Muscle of arm (tissue), 12 donors: Measurements from ENCODE around the gene TMEM141. TPM values are rescaled to one million over a fixed set of nuclear protein-coding genes. Genes with fewer than 3 reads are reported as not detected.

Experiments
- DNase-seq: peaks from one replicate; pipeline ENCODE4 v3.0.0-alpha.2; 2013
- polyA plus RNA-seq, 12 donors: library from polyadenylated mRNA; unstranded; fragments of 120-200 nt; gene quantifications; one replicate each; pipeline ENCODE4 v1.2.1, GENCODE V29; 2013; ENCODE audit not compliant: insufficient read length in 12 of 12

Gene TMEM141
- polyA plus RNA-seq, 12 donors = 26.7 to 128 (median 30.8) TPM; not detected in 1

DNA sequence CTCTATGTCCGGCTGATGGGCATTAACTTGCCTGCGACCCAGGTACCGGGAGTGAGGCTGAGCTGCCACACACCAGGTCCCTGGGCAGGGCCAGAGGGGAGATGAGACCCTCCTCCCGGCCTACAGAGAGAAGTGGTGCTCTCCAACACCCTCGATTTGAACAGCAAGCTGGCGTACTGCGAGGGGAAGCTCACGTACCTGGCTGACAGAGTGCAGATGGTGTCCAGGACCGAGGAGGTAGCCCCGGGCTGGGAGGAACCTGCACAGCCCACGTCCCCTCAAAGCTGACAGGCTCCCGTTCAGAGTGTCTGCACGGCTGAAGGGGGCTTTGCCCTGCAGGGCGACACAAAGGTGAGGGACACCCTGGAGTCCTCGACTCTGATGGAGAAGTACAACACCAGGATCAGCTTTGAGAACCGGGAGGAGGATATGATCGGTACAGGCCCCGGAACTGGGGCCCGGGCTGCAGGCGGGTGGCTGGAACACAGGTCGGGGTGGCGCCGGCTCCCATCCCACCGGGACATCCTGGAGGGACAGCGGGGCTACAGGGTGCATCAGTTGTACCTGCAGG, 15.6 kb downstream of the TMEM141 start:
- no peak for DNase-seq

DNA sequence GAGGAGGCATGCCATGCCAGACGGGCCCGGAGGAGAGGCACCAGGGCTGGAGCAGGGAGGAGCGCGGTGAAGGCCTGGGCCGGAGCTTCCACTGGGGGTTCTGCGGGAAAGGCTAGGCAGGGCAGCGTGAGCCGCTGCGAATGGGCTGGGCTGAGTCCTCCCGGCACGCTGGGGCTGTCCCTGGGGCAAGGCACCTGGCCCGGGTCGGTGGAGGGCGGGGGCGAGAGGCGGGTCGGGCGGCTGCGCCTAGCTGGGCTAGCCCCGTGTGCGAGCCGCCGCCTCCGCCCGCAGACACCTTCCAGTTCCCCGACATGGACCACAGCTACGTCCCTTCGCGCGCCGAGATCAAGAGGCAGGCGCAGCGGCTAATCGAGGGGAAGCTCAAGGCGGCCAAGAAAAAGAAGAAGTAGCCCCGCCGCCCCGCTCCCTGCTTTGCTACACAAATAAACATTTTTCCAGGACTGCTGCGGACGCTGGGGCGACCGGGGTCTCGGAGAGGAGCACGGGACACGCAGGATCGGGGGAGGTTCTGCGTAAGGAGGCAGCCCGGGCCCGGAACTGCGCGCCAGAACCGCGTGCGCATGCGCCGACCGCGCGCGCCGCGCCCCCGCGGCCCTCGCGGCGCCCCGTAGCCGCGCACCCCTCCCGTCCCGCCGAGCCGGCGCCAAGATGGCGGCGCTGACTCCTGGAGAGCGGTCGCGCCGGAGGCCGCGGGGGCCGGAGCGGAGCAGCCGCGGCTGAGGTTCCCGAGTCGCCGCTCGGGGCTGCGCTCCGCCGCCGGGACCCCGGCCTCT, 16.3 kb downstream of the TMEM141 start, which contains the start of gene RABL6:
TSS of gene RABL6 (plus strand) at position 668 of the 794 bp plus-strand sequence. CDS start 249 bp downstream, outside the sequence.
- peak; percentile 81 for DNase-seq

DNA sequence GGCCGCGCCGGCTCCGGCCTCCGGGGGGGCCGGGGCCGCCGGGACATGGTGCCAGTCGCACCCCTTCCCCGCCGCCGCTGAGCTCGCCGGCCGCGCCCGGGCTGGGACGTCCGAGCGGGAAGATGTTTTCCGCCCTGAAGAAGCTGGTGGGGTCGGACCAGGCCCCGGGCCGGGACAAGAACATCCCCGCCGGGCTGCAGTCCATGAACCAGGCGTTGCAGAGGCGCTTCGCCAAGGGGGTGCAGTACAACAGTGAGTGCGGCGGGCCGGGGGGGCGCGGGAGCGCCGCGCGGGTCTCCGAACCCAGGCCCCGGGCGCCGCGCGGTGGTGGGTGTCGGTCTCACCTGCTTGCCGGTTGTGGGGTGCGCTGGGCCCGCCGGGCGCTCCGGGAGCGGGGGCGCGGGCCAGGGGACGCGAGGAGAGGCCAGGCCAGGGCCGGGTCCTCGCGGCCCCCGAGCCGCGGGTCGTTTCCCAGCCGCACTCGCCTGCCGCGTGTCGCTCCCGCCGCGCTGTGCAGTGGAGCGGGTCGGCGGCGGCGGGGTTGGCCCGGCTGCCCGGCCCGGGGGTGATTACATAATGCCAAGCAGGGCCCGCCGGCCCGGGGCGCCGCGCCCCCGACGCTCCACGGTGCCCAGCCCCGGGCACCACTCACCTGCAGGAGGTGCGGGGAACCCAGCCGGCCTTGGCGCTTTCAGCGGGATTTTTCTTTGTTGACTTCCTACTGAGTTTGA, 17.1 kb downstream of the TMEM141 start:
- no peak for DNase-seq

DNA sequence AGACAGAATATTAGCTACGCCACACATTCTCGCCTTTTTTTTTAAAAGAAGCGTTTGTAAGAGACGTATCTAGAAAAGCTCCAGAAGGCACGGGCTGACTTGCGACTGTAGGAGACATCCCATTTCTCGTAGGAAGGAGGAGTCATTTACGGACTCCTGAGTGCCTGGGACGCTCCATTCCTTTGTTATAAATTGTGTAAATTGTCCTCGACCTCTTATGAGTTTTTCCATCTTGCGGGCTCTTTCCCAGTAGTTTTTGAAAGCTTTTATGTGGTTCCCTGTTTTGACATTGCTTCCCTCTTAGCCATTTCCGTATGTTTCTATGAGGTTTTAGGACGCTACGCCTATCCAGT, 17.6 kb downstream of the TMEM141 start:
- DNase-seq = no peak

DNA sequence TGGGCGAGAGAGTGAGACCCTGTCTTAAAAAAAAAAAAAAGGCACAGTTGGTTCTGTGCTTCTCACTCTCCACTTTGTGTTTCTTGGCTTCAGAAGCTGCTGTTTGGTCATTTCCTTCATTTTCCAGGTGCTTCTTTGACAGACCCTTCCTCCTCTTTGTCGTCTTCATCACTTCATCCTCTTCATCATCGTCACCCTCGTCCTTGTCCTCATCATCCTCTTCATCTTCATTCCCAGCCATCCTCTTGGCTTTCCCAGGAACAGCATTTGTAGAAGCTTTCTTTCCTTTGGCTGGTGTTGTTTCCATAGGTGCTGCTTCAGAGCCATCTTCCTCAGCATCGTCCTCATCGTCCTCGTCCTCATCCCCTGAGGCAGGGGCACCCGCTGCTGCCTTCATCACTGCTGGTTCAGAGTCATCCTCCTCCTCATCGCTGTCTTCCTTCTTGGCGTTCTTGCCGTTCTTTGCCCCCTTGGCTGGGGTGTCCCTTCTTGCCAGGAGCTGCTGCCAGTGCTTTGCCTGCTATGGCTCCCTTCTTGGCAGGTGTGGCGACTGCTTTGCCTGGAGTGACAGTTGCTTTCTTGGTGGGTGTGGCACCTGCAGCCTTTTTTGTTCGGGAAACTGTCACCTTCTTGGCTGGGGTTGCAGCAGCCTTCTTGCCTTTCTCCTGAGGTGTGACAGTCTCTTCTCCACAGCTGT, 23.7 kb downstream of the TMEM141 start:
- DNase-seq = no peak

DNA sequence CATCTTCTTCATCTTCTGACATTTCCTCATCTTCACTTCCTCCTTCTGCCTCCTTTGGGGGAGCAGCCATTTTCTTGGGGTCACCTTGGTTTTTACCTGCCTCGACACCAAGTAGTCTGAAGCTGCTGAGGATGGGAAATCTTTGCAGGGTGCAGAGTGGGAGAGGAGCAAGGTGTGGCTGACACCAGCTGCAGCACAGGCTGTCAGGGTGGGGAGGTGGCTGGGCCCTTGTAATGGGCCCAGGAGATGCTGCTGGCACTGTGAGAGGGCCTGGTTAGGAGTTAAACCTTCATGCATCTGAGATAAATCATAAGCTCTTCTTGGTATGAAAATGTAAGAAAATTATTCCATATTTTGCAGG, 24.3 kb downstream of the TMEM141 start:
- no peak for DNase-seq

DNA sequence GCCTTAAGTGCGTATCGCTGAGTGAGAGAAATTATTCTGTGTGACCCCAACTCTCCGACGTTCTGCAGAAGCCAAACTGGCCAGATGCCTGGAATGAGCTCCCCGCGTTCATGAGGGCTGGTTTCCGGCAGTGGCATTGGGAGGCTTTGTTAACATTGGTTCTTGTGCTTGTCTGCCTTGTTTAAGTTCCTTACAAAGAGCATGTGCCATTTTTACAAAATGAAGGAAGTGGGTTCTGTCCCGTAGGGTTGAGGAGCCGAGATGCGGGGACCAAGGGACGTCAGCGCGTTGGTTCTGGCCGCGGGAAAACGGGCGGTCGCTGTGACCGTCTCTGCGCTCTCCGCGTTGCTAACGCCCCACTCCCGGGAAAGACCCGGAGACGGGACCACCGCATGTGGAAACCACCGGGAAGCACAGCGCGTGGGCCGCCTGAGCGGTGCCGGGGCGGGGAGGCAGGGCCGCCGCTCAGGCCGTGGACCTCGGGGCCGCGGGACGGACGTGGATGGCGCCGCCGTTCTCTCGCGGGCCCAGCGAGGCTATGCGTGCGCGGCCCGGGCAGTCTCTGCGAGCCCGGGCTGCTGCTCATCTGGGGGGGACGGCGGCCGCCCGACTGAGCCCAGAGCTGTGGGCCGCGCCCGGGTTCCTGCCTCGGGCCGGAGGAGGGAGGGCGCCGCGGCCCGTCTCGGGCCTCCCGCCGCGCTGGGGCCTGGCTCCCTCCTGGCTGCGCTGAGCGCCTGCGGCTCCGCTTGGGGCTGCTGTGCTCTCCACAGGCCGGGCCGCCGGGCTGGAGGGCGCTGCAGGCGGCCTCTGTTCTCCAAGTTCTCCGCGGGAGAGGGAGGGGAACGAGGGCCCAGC, 30.1 kb downstream of the TMEM141 start:
- no peak for DNase-seq

DNA sequence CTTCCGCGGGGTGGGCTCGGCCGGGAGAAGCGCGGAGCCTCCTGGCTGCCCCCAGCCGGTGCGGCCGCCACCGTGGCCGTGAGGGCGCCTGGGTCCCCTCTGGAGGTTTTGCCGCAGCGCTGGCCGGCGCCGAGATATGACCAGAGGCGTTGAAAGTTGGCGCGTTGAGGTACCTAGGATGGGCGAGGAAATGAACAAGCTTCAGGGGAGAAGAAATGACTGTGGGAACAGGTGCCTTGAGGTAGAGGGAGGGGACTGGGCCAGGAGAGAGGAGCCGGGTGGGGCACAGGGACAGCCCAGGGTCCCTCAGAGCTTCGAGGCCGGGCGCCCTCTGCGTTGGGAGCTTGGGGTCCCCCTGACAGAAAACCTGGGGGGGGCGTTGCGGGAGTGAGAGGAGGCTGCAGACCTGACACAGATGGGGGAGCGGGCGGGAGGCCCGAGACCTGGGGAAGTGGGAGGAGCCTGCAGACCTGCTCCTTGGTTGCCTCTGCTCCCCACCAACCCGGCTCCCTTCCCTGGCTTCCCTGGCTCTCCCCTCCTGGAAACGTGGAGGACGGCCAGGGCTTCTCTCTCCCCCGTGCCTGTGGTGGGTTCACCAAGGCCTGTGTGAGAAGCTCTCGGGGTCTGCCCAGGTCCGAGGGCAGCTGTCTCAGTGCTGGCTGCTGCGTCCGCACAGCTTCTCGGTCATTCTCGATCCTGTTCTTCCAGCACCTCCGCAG, 30.8 kb downstream of the TMEM141 start:
- DNase-seq = no peak

DNA sequence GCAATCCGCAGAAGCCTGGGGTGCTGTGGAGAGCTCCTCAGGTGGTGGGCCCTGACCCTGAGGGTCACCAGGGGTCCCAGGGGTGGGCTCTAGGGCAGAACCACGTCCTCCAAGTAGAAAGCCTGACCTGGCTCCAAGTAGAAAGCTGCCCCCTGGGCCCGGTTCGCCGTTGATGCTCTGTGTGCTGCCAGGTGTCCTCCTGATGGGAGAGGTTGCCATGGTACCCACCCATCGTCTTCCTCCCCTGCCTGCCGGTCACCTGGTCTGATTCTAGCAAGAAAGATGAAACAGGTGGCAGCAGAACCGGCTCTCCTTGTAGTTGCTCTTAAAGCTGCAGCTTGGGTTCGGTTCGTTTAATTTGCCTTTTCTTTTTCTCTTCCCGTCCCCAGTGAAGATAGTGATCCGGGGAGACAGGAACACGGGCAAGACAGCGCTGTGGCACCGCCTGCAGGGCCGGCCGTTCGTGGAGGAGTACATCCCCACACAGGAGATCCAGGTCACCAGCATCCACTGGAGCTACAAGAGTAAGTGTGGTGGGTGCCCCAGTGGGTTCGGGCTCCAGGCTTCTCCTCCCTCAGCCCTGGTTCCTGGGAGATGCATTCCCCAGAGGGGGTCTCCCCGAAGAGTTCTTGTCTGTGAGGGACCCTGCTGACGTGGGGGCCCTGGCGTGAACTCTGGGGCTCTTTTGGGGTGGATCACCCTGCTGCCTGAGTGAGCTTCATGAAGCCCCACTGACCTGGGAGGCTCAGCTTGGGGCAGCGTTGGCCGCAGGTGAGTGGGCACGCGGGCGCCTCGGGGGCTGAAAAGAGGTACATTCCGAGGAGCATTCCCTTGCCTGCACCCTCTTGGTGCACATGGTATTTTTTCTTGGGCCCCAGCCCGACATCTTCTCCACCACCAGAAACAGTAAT, 32.2 kb downstream of the TMEM141 start:
- DNase-seq = no peak

DNA sequence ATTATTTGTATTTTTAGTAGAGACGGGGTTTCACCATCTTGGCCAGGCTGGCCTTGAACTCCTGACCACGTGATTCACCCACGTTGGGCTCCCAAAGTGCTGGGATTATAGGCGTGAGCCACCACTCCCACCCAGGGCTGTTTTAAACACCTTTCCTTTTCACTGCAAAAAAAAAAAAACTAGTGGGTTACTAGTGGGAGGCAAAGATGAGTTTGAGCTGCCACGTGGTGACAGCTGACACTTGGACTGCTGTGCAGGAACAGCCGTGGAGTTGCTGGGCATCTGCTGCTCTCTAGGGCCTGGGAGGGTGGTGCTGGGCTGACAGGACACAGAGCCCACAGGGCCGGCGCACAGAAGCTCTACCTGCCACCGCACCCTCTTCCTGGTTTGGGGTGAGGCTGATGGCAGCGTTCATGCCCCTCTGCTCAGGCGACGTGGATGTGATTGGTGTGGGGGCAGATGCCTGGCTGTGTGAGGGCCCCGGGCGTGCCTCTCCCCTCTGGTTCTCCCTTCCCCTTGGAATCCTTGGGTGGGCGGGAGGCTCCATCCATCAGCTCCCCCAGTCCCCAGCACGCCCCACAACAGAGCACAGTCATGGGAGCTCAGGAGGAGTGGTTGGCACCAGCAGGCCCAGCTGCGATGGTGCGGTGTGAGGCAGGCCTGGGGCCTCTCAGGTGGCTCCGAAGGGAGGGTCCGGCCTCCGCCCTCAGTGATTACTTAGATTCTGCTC, 33.5 kb downstream of the TMEM141 start:
- no peak for DNase-seq

DNA sequence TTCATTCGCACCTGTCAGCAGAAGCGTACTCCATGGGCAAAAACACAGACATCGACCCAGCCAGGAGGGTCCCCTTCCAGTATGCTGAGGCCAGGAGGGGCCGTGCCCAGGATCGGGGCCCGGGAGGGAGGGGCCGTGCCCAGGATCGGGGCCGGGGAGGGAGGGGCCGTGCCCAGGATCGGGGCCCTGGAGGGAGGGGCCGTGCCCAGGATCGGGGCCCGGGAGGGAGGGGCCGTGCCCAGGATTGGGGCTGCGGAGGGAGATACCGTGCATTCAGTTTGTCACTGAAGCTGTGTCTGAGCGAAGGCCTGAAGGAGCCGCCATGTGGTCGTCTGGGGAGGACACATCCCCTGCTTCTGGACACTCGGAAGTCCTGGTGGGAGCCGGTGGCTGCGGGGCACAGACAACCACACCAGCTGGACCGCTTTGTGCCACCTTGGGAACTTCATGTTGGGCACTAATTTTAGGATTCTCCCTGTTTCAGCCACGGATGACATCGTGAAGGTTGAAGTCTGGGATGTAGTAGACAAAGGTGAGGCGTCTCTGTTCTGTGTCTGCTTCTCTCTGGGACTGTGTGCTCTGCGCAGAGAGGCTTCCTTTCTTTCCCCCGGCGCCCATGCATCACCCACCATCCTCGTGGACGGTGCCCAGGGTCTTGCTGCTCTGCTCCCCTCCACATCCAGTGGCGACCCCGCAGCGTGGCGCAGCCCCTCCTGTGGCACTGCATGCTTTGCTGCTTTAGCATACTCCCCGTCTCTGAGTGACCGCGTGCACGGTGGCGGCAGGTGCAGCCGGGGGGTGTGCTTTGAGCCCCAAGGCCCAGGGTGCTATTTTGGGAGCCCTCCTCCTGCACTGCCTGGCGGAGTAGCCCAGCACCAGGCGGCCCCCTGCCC, 34.4 kb downstream of the TMEM141 start:
- no peak for DNase-seq

DNA sequence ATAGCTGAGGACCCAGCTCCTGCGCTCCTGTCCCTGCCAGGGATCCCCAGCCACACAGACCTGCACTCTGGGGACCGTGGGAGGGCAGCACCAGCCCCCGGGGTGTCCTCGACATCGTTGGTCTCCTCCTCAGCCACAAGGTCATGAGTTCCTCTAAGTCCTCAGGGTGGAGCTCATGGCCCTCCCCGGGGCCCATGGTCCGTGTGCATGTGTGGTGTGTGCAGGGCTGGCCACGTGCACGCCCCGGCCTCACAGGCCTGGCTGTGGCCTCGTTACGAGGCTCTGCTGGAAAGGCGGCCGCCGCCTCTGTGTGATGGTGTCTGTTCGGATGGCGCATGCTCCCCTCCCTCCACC, 35.0 kb downstream of the TMEM141 start:
- DNase-seq = no peak

DNA sequence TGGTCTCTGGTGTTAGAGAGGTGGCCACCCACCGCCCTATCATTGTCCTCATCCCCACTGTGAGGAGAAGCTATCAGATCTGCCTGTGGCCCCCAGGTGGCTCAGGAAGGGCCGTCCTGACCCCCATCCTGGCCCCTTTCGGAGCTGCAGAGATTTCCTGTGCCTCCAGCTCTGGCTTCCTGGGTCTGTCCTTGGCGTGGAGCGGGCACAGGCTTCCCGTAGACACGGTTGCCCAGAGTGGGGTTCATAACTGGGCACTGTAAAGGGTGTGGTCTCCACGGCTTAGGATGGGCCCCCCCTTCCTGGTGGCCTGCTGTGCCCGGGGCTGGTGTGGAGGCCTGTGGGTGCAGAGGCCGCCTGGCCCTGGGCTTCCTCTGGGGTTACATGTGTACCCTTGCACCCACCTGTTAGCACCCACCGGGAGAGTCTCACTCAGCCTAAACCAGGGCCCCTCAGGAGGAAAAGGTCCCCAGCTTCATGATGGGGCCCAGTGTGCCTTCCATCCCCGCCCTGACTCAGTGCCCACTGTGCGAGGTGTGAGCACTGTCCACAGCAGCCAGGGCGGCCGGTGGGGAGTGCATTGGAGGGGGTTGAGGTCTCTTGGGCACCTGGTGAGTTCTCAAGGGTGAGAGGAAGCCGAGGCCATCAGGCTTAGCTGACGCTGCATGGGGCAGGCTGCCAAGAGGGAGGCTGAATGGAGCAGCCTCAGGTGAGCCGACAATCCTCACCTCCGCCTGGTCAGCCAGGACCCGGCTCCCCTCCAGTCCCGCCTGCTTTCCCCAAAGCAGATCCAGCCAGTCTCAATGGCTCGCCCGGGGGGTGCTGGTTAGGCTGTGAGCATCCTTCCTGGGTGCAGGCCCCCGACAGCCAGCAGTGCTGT, 35.8 kb downstream of the TMEM141 start:
- DNase-seq = no peak

DNA sequence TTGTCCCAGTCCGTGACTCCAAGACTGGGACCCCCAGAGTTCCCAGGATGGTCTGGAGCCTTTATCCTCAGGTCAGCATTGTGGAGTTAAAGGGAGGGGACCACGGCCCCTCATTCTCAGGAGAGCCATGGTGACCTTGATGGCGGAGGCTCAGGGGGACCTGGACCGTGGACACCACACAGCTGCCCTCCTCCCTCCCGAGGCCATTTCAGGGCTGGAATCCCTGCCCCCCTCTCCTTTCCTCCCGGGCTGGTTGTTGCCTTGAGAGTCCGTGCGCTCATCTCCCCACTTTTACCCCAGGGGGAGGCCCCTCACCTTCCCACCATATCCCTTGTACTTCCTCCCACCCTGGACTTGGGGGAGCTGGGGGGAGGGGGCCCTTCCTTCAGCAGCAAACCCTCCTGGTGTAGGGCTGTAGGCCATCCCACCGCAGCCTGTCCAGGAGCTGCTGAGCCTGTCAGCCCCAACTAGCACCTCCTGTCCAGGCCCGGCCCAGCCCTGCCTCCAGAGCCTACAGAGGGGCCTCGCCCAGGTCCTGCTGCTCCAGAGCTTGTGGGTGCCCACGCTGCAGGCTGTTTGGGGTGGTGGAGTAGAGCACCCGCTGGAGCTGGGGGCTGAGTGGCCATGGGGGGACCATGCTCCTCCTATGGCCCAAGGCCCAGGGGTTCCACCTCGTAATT, 36.8 kb downstream of the TMEM141 start:
- no peak for DNase-seq

DNA sequence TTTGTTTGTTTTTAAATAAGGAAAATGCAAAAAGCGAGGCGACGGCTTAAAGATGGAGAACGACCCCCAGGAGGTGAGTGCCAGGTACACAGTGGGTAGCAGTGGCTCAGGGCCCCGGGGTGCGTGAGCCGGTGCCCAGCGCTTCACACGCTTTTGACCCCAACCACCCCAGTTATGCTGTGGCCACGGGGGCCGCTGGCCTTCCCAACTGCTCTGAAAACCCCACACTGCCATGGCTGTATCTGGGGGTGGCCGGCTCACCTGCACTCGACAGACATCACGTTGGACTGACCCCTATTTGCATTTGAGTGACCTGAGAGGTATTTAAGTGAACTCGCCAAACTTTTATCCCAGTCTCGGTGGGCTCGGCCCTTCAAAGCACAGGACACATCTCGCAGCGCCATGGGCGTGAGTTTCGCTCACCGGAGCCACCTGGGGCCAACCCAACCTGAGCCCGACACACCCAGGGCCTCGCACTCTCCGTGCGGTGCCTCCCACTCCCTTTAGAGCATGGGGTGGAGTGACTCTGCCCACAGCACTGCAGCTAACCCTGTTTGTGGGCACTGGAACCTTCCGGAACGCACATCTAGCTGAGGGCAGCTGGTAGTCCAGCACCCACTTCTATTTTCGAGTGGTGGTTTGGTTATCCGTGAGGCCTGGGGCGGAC, 37.5 kb downstream of the TMEM141 start:
- DNase-seq = no peak

DNA sequence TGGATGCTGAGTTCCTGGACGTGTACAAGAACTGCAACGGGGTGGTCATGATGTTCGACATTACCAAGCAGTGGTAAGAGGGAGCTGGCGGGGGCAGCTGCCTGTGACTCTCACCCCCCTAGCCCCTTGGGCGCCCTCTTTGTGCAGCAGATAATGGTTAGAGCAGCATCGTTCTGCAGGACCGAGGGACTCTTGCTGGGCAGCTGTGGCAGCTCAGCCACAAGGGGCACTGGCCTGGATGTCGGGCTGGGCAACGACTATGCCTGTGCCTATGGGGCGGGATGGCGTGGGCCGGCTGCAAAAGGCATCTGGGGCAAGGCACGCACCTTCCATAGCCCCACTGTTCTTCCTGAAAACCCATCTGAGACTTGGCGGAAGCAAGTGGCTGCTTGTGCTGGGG, 38.3 kb downstream of the TMEM141 start:
- DNase-seq = no peak
